ENCODE data around the gene ANXA3. TPM values are rescaled to one million over a fixed set of nuclear protein-coding genes. Genes with fewer than 3 reads are reported as not detected.
"Not testable (repeated sequence)": the region's sequence is repeated elsewhere in the genome, so short reads cannot be mapped to it uniquely, and the experiment has no call there.

ANXA3 gene
- total RNA-seq, 1 donor from 2014 or later, result not detected

DNA sequence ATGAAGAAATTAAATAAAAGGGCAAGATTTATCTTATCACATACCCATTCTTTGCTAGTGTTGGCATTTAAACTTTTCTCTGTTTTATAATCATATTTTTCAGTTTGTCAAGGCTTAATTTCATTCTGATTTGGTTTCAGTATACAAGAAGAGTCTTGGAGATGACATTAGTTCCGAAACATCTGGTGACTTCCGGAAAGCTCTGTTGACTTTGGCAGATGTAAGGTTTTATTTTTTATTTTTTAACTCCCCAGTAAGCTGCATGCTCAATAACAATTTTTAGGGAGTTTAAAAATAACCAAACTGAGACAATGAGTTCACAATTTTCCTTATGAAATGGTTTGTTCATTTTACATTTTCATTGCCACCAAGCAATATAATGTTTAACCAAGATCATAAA is 39.8 kb downstream of the ANXA3 start:
- Mint-ChIP-seq H3K4me3 (no peak overlapping the region), H3K36me3 (ENCODE audit: low read depth) (no peaks in the 10 kb centered on the region), H3K9me3 (peaks cover 5% of the 10 kb centered on the region), H3K27ac (ENCODE audit: unreplicated experiment) (no peak overlapping the region), H3K27me3 (ENCODE audit: low read depth) (no peaks in the 10 kb centered on the region), H3K4me1 (peaks cover 10% of the 10 kb centered on the region)
- TF ChIP-seq, protein P1, sequence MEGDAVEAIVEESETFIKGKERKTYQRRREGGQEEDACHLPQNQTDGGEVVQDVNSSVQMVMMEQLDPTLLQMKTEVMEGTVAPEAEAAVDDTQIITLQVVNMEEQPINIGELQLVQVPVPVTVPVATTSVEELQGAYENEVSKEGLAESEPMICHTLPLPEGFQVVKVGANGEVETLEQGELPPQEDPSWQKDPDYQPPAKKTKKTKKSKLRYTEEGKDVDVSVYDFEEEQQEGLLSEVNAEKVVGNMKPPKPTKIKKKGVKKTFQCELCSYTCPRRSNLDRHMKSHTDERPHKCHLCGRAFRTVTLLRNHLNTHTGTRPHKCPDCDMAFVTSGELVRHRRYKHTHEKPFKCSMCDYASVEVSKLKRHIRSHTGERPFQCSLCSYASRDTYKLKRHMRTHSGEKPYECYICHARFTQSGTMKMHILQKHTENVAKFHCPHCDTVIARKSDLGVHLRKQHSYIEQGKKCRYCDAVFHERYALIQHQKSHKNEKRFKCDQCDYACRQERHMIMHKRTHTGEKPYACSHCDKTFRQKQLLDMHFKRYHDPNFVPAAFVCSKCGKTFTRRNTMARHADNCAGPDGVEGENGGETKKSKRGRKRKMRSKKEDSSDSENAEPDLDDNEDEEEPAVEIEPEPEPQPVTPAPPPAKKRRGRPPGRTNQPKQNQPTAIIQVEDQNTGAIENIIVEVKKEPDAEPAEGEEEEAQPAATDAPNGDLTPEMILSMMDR (conservative IDR thresholded peaks at IDR 0.05), result no peak
- DNase-seq (ENCODE audit: low read depth, low spot score), result no peak

- no peak for DNase-seq (ENCODE audit: low read depth, low spot score)
- no peaks in the 10 kb centered on the region for H3K27me3 Mint-ChIP-seq (ENCODE audit: low read depth)
- H3K36me3 Mint-ChIP-seq (ENCODE audit: low read depth), result no peaks in the 10 kb centered on the region
- peaks cover 10% of the 10 kb centered on the region for H3K4me1 Mint-ChIP-seq
- peaks cover 5% of the 10 kb centered on the region for H3K9me3 Mint-ChIP-seq
- H3K27ac Mint-ChIP-seq (ENCODE audit: unreplicated experiment), result no peak overlapping the region
- TF ChIP-seq, protein P1 (conservative IDR thresholded peaks at IDR 0.05), result peak; percentile 50
- no peak overlapping the region for H3K4me3 Mint-ChIP-seq
Measured at GRCh38 chr4:78592088-78592783, 40.7 kb downstream of the ANXA3 start.

GRCh38 chr4:78596111-78596742 is 44.7 kb downstream of the ANXA3 start:
- Mint-ChIP-seq H3K9me3 (peaks cover 5% of the 10 kb centered on the region), H3K4me1 (no peaks in the 10 kb centered on the region), H3K27ac (ENCODE audit: unreplicated experiment) (no peak overlapping the region), H3K36me3 (ENCODE audit: low read depth) (no peaks in the 10 kb centered on the region), H3K4me3 (no peak overlapping the region), H3K27me3 (ENCODE audit: low read depth) (no peaks in the 10 kb centered on the region)
- DNase-seq (ENCODE audit: low read depth, low spot score), result no peak
- TF ChIP-seq, protein P1 (conservative IDR thresholded peaks at IDR 0.05), result no peak

DNA sequence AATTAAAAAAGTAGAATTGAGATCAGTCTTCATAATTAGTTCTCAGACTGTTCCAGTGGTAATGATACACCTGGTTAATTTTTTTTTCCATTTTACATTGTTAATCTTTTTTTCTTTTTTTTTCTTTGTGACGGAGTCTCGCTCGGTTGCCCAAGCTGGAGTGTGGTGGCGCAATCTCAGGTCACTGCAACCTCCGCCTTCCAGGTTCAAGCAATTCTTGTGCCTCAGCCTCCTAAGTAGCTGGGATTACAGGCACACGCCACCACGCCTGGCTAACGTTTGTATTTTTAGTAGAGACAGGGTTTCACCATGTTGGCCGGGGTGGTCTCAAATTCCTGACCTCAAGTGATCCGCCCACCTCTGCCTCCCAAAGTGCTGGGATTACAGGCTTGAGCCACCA is 46.9 kb downstream of the ANXA3 start:
- not testable (repeated sequence) for H3K4me3 Mint-ChIP-seq; H3K9me3 Mint-ChIP-seq; H3K27ac Mint-ChIP-seq (ENCODE audit: unreplicated experiment); H3K4me1 Mint-ChIP-seq; DNase-seq (ENCODE audit: low read depth, low spot score); H3K27me3 Mint-ChIP-seq (ENCODE audit: low read depth); H3K36me3 Mint-ChIP-seq (ENCODE audit: low read depth)

DNA sequence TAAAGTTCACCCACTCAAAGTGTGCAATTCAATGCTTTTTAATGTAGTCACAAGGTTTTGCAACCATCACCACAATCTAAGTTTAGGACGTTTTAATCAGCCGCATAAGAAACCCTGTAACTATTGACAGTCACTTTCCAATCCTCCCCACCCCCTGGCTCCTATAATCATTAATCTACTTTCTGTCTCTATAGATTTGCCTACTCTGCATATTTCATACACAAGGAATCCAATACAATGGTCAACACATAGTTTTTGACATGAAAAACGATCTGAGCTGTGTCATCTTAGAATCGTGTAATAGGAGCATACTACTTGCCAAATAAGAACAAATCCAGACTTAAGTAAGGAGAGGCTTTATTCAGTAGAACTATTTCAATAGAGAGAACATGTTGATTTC is 47.6 kb downstream of the ANXA3 start:
- Mint-ChIP-seq H3K9me3 (peaks cover 3% of the 10 kb centered on the region), H3K4me3 (no peak overlapping the region), H3K27ac (ENCODE audit: unreplicated experiment) (no peak overlapping the region), H3K27me3 (ENCODE audit: low read depth) (no peaks in the 10 kb centered on the region), H3K4me1 (no peaks in the 10 kb centered on the region), H3K36me3 (ENCODE audit: low read depth) (no peaks in the 10 kb centered on the region)
- no peak for DNase-seq (ENCODE audit: low read depth, low spot score)
- TF ChIP-seq, protein P1 (conservative IDR thresholded peaks at IDR 0.05), result no peak

GRCh38 chr4:78599931-78600375 is 48.4 kb downstream of the ANXA3 start:
- no peaks in the 10 kb centered on the region for H3K27me3 Mint-ChIP-seq (ENCODE audit: low read depth)
- no peaks in the 10 kb centered on the region for H3K36me3 Mint-ChIP-seq (ENCODE audit: low read depth)
- no peak for DNase-seq (ENCODE audit: low read depth, low spot score)
- H3K9me3 Mint-ChIP-seq, result no peaks in the 10 kb centered on the region
- H3K4me3 Mint-ChIP-seq, result no peak overlapping the region
- TF ChIP-seq, protein P1 (conservative IDR thresholded peaks at IDR 0.05), result no peak
- H3K27ac Mint-ChIP-seq (ENCODE audit: unreplicated experiment), result no peak overlapping the region
- no peaks in the 10 kb centered on the region for H3K4me1 Mint-ChIP-seq
